SKM-1 (cell line): Measurements from ENCODE around the gene CLPX.
A peak's percentile ranks its signal among the peaks of the same experiment; 100 is the strongest.
"Not testable (repeated sequence)": the region's sequence is repeated elsewhere in the genome, so short reads cannot be mapped to it uniquely, and the experiment has no call there.

Experiments
- DNase-seq: peaks from one replicate; lab custom pipeline; 2025; ENCODE audit not compliant: unreplicated experiment; lab: John Stamatoyannopoulos, UW

CLPX gene

DNA sequence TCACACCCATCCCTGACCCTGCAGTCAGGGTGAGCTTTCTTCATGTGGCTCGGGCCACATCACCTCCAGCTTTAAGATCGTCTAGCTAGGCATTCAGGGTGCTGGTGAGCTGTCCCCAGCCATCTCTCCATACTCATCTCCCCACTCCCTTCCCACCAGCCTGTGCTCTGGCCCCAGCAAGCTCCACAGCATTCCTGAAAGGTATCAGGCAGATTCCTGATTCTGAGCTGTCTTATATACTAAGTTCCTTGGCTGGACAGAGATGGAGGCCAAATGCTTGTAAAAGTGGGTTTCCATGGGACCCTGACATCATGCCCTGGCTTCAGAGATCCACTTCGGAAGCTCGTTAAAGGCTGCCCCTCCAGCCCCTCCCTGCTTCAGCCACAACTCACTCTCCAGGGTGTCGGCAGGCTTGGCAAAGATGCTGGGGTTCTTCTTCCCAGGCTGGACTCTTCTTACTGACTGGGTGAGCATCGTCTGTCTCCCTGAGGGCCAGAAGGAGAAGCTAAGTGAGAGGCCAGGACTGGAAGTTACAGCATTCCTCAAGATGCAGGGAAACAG is 22.2 kb upstream of the CLPX start:
- DNase-seq: no peak

DNA sequence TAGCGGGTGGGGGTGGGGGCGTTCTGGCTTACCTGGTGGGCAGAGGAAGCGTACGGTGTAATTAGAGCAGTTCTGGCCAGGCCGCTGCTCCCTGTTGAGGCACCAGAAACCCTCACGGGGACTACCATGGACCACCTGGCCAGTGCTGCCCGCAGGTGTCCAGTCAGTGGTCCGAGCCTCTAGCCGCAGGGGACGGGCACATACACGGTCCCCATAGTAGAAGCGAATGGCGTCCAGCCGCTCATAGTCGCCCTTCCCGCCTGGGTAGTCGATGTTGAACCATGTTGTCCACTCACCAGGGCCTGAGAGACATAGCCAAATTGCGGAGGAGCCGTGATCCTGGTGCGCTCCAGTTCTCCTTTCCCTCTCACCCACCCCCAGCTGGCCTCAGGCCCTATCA is 21.6 kb upstream of the CLPX start:
- DNase-seq: no peak

DNA sequence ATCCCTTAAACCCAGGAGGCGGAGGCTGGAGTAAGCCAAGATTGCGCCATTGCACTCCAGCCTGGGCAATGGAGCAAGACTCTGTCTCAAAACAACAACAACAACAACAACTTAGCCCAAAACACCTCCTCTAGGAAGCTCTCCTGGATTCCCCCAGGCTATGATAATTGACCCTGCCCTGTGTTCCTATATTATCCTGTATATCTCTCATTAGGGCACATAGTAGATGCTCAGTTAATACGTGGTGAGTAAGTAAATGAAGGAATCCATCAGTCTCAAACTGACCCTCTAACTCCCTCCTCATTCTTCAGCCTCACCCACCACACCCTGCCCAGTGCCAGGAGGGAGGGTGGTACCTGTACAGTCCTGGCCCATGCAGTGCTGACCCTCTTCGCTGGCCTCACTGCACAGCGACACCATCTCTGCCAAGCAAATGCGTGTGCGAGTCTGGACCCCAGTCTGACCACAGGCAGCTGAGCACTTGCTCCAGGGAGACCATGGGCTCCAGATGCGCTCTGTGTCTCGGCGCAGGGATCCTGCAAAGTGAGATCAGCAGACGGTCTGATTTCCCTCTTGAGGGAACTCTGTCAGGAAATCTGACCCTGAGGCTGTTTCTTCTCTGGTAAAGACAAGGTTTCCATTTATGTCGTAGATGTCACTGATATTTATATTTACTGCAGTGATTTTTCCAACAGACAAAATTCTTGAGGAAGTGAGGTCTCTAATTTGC is 20.0 kb upstream of the CLPX start:
- DNase-seq: no peak

DNA sequence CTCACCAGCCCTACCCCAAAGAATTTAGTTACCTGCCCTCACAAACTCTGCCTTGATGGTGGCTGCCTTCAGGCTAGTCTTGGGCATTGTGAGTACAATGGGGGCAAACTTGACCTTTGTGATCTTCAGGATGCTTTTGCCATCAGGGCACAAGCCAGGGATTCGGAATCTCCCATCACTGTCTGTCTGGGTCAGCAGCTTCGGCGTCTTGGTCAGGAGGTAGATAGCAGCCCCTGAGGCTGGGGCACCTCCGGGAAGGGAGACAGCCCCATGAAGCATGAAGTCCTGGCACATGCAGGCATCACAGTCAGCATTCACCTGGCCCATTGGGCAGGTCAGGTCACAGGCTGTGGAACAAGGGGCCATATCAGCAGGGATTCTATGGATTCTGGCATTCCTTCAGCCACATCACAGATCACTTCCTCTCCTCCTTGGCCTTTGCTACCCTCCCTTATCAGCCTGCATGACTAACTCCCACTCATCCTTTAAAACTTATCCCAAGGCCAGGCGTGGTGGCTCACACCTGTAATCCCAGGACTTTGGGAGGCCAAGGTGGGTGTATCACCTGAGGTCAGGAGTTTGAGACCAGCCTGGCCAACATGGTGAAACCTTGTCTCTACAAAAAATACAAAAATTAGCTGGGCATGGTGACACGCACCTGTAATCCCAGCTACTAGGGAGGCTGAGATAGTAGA is 19.2 kb upstream of the CLPX start:
- no peak for DNase-seq

DNA sequence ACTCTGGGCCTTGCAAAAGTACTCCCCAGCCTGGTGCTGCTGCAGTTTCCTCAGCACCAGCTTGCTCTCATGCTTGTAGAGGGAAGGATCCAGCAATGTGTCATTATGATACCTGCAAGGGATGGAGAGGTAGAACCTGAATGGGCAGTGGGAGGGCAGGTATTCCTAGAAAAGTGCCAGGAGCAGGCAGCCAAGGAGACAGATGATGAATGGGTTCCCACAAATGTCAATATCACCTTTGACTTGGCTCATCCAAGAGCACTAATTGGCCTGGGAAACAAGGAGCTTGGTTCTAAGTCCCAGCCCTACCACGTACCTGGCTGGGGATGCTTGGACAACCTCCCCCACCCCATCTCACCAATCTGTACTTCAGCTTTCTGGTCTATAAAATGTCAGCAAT is 16.8 kb upstream of the CLPX start:
- no peak for DNase-seq

DNA sequence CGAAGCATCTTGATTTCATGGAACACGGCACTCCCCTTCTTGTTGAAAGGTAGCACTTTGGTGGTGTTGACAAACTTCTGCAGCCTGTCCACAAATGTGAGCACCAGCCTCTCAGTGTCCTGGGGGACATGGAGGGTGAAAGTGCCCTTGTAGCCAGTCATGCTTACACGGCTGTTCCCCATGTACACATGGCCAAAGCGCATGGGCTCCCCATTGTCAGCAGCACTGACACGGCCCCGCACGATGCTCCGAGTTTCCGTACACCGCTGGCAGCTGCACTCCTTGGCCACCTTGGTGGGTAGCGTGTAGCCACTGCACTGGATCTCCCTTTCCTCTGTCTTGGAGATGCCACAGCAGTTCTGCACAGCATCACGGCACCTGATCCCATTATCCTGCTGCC is 13.4 kb upstream of the CLPX start:
- no peak for DNase-seq

DNA sequence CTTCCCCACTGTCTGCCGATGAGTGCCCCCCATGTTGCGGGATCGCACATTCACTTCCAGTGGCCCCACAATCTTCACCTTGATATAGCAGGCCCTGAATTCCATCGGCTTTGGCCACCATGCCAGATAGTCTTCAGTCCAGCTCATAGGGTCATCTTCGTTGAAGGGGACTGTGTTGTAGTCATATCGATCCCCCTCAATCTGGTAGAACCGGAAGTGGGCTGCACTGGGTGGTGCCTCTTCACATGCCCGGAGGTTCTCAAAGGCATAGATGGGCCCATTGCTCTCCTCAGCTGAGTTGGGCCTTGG is 12.1 kb upstream of the CLPX start:
- DNase-seq: no peak

DNA sequence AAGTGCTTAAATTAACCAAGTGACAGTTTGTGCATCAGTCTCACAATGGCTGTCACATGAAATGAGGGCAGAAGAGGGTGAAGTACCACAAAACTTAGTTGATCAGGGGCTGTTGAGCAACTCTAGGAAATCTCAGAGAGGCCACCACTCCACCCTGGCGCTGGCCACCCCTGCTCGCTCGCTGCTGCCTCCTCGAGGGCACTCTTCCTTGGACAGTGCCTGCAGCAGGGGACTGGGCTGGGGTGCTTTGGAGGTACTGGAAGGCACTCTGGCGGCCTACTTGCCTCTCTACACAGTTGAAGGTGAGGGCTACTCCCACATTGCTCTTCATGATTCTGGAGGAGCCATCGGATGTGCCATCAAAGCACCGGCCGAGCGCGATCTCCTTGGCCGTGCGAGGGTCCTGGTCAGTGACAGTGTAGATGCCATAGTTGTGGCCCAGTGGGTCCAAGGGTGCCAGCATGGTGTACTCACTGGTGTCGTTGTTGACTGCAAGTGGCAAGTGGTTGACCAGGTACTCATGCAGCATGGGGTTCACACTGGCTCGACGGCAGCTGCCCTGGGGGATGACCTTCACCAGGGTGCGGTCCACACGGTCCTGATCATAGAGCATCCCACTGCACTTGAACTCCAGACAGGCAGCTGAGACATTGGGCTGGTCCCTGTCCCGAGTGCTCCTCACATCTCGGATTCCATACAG is 11.6 kb upstream of the CLPX start:
- DNase-seq: no peak

DNA sequence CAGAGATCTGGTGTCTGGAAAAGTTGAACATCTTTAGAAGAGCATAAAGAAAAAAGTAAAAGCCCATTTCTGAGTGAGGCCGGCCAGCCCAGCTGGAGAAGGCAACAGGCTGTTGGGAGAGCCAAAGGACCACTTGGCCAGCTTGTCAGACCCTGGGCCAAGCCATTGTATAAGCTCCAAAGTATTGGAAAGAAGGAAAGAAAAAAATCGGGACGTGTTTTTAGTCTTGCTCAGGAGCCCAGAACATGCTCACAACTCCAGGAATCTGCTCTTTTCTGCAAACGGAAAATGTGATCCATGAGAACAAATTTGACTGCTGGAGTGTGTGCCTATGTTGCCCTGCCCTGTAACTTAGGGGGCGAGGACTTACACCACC is 10.4 kb upstream of the CLPX start:
- no peak for DNase-seq

DNA sequence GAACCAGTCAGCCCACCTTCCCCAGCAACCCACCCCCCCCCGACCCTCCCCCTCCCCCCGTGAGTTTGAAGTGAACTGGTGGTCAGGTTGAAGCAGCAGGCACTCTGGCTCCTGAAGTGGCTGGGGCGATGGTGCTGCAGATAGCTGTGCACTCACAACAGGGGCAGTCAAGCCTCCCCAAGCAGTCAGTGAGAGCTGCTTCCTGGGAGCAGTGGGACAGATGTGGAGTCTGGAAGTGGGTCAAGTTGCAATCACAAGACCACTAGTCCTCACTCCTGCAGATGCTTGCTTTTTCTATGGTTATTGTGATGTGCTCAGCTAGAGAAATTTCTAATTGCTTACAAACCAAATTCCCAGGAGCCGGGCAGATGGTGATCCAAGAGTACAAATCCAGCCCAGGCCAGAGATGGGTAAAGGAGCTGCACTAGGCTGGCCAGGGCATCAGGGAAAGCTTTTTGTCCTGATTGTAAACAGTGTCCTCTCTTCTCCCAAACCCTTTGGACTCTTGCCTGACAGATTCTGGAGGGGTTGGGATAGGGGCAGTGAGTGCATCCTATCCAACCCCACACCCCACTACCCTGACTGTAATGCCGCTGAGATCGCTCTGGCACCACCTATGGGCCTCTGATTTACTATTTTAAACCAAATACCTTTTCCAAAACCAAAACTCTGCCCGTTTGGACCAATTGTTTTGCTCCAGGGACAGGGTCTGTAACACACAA is 9.8 kb upstream of the CLPX start:
- DNase-seq: no peak

DNA sequence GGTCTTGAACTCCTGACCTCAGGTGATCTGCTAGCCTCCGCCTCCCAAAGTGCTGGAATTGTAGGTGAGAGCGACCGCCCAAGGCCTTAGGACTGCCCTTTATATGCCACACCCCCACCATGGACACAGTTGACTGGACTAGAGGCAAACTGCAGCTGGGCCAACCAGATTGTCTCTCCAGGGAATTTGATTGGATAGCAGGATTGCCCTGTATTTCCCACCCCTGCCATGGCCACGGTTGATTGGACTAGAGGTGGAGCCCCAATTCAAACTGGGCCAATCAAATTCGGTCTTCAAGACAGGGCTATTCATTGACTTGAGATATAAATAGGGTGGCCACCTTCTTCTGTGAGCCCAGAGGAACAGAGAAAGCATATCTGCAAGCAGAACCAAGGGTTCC is 6.9 kb upstream of the CLPX start:
- DNase-seq: no peak

DNA sequence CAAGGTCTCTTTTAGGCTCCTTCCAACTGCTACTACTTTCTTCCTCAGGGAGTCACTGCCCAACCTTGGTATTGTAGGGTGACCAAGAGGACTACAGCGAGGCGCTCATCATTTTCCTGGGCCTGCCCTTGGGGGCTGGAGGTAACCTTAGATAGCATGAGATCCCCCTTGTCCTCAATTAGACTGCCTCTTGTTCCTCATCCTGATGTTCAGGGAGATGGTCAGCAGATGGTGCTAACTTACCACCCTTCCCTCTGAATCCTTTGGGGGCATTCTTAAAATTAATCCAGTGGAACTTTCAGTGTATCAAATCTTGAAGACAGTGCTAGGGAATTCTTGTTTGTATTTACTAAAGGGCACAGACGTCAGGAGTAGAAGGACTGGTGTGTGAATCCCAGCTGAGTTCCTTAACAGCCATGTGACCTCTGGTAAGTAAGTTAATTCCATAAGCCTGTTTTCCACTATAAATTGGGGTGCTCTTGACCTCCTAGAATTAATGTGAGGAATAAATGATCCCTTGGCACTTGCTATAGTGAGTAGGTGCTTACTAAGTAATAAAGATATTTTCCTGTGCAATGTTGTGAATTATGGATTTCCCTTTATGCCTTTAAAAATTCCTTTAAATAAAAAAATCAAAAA is 4.1 kb upstream of the CLPX start:
- peak; percentile 29 for DNase-seq

DNA sequence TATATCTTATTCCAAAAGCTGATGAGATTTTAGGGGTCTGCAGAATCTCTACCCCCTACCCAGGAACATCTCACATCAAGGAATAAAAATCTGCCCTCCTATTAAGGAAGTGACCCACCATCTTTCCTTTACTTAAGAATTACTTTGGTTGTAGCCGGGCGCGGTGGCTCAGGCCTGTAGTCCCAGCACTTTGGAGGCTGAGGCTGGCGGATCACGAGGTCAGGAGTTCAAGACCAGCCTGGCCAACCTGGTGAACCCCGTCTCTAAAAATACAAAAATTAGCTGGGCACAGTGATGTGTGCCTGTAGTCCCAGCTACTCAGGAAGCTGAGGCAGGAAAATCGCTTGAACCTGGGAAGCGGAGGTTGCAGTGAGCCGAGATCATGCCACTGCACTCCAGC is 3.3 kb upstream of the CLPX start:
- not testable (repeated sequence) for DNase-seq

DNA sequence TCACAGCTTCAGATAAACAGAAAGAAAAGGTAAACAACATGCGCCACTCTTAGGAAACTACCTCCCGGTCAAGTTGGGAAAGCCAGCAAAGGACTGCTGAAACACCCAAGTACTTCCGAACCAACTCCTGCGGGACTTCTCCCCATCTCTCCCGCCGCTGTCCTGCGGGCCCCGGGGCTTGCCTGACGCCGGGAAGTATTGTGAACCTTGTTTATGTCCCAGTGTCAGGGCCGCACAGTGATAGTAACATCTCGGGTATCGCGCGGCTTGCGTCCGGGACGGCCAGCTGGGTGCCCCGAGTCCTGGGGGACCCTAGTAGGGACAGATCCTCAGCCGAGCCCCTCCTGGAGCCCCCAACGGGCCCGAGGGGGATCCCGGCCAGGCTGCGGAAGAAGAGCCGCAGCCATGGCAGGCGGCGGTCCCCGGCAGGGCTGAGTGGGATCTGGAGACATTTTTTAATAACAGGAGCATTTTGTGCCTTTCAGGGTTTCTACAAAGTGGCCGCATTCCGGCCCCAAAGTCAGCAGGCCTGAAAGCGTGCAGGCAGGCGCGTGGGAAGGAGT is 756 bp downstream of the CLPX start:
- no peak for DNase-seq

DNA sequence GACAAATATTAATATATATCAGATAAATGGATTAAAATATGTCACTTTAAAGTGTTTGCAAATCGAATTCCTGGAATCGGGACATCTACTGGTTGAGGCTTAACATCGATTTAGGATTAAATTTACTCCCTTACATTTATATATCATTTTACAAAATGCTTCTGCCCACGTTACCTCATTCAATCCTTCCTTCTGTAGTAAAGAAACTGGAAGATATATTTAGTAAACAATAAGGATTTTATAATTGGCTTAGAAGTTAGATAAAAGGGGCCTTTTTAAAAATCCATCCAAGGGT is 1.3 kb downstream of the CLPX start:
- DNase-seq: no peak

DNA sequence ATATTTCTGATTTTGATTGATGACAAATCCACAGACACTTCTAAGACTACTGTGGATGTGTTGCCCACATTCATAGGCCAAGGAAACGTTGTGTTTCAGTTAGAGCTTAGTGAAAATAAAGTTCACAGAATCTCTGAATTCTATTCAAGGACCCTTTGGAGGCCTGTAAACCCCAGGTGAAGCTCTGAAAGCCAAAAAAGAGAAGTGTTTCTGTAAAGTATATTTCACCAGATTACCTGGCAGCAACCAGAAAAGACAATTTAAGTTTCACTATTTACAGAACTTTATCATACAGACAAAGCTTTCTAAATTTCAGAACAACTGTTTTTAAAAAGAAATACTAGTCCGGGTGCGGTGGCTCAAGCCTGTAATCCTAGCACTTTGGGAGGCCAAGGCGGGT is 2.6 kb downstream of the CLPX start:
- DNase-seq: no peak

DNA sequence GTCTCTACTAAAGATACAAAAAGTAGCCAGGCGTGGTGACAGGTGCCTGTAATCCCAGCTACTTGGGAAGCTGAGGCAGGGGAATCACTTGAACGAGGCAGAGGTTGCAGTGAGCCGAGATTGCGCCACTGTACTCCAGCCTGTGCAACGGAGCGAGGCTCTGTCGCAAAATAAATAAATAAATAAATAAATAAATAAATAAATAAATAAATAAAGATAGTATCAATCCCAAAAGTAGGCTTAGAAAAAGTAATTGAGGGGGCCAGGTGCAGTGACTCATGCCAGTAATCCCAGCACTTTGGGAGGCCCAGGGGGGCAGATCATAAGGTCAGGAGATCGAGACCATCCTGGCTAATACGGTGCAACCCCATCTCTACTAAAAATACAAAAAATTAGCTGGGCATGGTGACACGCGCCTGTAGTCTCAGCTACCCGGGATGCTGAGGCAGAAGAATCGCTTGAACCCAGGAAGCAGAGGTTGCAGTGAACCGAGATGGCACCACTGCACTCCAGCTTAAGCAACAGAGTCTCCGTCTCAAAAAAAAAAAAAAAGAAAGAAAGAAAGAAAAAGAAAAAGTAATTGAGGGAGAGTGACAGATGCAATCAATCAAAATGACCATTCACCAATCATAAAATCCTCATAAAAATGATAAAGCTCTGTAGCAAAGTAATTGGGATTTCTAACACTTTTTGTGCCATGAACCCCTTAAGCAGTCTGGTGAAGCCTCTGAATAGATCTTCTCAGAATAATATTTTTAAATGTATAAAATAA is 3.4 kb downstream of the CLPX start:
- not testable (repeated sequence) for DNase-seq

DNA sequence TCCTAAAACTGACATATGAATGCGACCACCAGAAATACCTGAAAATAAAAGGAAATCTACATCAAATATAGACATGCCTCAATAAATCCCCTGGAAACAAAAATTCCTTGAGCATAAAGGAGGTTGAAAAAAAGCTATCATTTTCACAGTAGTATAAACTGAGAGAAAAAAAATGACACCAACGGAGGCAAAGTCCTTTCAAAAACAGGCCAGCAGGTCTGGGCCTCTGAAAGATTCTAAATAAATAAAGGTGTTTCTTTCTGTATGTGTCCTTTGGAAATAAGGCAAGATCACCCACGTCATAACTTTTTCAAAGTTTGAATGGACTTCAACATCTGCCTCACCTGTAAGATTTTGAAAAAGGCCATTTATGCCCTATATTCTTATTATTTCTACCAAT is 5.0 kb downstream of the CLPX start:
- no peak for DNase-seq

DNA sequence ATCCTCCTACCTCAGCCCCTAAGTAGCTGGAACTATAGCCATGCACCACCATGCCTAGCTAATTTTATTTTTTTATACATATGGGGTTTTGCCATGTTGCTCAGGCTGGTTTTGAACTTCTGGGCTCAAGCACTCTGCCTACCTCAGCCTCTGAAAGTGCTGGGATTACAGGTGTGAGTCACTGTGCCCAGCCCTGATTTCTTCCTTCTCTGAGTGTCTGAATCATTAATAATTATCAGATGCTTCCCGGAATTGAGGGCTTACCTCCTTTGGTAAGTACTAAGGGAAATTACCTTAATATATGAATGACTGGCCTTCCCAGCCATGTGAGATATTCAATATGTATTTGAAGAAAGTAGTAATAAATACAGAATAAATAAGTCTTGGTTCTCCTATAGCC is 7.2 kb downstream of the CLPX start:
- no peak for DNase-seq

DNA sequence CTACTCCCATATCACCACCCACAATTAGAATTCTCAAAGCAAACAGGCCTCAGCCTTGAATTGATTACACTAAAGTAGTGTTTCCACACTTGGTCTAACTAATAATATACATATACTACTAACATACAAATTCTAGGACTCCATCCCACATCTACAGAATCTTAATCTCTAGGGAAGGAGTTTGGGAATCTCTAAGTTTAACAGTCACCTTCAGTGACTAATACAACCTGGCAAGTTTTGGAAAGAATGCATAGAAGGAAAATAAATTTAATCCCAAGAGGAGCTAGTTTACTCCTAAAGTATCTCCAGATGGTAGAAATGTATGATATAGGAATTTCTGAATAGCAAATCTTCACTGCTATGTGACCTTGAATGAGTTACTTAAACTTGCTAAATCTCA is 9.1 kb downstream of the CLPX start:
- no peak for DNase-seq
